PFSK-1 (cell line): ENCODE data around the gene RAB42.

Experiments
- FOXP2 ChIP-seq: optimal IDR thresholded peaks from 2 replicates; pipeline ENCODE3; 2011; ENCODE audit warnings: borderline replicate concordance, control low read depth, inconsistent platforms; ENCODE audit not compliant: insufficient read depth; ENCODE audit errors: extremely low read length, extremely low read depth
- POLR2AphosphoS5 ChIP-seq: IDR thresholded peaks from 2 replicates; pipeline ENCODE4 v1.6.1; 2012; ENCODE audit warnings: low read depth, mild to moderate bottlenecking, control low read depth, low read length, moderate library complexity
- REST ChIP-seq, 2 experiments: IDR thresholded peaks; 2 replicates each; pipeline versions ENCODE4 v1.6.1 to v1.8.0; 2011 to 2012; ENCODE audit warnings: low read depth in 2 of 2, low read length in 2 of 2, control low read depth in 1 of 2, inconsistent platforms in 1 of 2, mild to moderate bottlenecking in 1 of 2, moderate library complexity in 1 of 2; ENCODE audit not compliant: insufficient read depth in 1 of 2
- SIN3A ChIP-seq: IDR thresholded peaks from 2 replicates; pipeline ENCODE4 v1.6.1; 2012; ENCODE audit warnings: mild to moderate bottlenecking, low read length, moderate library complexity, borderline replicate concordance; ENCODE audit not compliant: insufficient read depth
- TAF1 ChIP-seq: IDR thresholded peaks from 2 replicates; pipeline ENCODE4 v1.6.1; 2012; ENCODE audit warnings: low read length, control low read depth, borderline replicate concordance; ENCODE audit not compliant: insufficient read depth

GRCh38 chr1:28604962-28605361, 12.9 kb downstream of the RAB42 start:
- TF ChIP-seq POLR2AphosphoS5, result no peak
- no peak for TF ChIP-seq SIN3A
- no peak for TF ChIP-seq TAF1
- no peak for TF ChIP-seq REST (IDR thresholded peaks at IDR 0.05; ENCODE audit: insufficient read depth in 1 of 2, low read depth in 2 of 2, low read length in 2 of 2)
- TF ChIP-seq FOXP2, result no peak
